HS-27A (cell line): ENCODE measurements around the gene S100A6.
"Not testable (repeated sequence)": the region's sequence is repeated elsewhere in the genome, so short reads cannot be mapped to it uniquely, and the experiment has no call there.

ENCODE experiments used
- DNase-seq: peaks from one replicate; pipeline ENCODE4 v3.0.0-alpha.2; 2012; ENCODE audit warnings: low read depth, missing footprints

Gene S100A6

DNA sequence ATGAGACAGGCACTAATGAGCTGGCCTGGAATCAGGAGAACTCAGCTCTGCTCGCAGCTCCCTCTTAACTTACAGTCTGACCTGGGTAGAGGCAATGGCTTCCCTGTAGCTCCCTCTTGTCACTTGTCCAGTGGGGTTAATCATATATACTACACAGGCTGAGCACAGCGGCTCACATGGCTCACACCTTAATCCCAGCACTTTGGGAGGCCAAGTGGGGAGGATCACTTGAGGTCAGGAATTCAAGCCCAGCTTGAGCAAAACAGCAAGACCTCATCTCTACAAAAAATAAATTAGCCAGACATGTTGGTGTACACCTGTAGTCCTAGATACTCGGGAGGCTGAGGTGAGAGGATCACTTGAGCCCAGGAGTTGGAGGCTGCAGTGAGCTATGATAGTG, 4.2 kb downstream of the S100A6 start:
- DNase-seq: no peak

DNA sequence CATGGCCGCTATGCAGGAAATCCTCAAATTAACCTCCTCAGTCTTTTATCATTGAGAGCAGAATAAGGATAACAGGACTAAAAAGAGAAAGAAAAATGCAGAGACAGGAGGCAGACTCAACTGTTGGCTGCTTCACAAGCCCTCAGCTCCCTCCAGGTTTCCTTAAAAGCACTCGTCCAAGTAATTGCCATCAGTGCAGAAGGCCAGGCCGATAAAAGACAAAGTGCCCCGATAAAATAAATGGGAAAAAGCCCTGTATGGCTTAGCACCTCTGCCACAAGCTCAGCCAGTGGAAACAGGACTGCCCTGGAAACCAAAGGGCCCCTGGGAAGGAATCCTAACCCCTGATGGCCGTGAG, 8.1 kb downstream of the S100A6 start:
- no peak for DNase-seq

DNA sequence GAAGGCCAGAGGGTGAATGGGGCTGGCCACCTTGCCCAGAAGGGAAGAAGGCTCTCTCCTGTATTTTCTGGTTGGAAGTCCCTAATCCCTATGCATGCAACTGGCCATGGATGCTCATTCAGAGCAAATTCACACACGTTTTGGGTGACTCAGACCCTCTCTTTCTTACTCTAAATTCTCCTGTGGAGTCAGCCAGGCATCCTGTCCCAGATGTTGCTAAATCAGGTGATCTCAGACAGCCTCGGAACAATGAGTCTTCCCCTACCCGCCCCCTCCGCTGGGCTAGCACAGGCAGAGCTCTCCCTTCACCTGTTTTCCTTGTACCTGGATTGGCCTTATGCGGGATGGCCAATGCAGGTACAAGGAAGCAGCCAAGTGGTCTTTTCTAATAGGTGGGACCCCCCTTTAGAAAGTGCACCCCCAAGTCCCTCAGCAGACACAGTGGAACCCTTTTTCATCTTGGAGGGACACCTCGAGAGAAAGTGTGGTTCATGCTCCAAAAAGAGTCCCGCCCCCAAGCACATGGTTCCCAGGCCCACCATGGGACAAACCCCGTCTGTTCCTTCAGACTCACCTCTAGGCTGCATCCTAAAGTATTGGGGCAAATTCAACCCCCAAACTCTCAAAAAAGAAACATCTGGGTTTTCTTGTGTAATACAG, 8.6 kb downstream of the S100A6 start:
- DNase-seq: no peak

DNA sequence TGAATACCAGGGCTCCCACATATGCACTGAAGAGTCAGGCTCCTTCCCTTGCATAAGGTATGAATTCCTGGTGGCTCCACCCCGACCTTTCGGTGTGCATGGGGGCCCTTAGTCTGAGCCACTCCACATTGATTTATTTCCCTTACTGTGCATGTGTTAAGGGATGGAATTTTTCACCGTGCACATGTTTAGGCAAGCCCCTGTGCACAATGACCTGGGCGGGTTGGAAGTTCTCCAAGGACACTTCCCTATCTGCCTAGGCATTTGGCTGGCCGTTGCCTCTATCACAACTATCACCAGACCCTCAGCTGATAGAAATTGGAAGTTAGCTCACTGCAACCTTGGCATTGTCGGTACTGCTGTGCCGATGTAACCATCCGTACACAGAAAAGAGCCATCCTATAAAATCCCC, 9.7 kb downstream of the S100A6 start:
- DNase-seq: no peak

DNA sequence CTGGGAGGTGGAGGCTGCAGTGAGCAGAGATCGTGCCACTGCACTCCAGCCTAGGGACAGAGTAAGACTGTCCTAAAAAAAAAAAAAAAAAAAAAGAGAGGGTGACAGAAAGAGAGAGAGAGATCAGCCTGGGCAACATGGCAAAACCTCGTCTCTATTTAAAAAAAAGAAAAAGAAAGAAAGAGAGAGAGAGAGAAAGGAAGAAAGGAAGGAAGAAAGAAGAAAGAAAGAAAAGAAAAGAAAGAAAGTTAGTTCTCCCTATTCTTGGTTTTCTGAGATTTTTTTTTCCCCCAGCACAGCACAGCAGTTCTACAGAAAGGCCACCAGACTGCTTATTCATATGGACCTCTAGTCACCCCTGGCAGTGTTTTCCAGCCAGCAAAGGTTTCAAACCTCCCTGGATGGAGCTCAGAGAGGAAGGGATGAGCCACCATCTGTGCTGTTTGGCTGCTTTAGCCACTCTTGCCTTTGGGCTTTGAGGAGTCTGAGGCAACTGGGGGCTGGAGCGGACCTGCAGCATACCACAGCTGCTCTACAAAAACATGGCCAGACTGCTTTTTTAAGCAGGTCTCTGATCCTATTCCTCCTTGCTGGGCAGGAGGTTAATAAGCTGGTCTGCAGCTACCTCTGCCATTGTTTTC, 10.6 kb downstream of the S100A6 start:
- DNase-seq: no peak

DNA sequence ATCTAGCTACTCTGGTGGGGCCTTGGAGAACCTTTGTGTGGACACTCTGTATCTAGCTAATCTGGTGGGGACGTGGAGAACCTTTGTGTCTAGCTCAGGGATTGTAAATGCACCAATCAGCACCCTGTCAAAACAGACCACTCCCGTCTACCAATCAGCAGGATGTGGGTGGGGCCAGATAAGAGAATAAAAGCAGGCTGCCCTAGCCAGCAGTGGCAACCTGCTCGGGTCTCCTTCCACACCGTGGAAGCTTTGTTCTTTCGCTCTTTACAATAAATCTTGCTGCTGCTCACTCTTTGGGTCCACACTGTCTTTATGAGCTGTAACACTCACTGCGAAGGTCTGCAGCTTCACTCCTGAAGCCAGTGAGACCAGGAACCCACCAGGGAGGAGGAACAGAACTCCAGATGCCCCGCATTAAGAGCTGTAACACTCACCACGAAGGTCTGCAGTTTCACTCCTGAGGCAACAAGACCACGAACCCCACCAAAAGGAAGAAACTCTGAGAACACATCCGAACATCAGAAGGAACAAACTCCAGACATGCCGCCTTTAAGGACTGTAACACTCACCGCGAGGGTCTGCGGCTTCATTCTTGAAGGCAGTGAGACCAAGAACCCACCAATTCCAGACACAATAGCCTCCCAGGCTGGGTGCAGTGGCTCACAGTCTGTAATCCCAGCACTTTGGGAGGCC, 13.3 kb downstream of the S100A6 start:
- DNase-seq: not testable (repeated sequence)

DNA sequence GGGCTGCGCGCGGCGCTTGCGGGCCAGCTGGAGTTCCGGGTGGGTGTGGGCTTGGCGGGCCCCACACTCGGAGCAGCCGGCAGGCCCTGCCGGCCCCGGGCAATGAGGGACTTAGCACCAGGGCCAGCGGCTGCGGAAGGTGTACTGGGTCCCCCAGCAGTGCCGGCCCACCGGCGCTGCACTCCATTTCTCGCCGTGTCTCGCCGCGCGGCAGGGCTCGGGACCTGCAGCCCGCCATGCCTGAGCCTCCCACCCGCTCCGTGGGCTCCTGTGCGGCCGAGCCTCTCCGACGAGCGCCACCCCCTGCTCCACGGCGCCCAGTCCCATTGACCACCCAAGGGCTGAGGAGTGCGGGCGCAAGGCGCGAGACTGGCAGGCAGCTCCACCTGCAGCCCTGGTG, 14.0 kb downstream of the S100A6 start:
- not testable (repeated sequence) for DNase-seq

DNA sequence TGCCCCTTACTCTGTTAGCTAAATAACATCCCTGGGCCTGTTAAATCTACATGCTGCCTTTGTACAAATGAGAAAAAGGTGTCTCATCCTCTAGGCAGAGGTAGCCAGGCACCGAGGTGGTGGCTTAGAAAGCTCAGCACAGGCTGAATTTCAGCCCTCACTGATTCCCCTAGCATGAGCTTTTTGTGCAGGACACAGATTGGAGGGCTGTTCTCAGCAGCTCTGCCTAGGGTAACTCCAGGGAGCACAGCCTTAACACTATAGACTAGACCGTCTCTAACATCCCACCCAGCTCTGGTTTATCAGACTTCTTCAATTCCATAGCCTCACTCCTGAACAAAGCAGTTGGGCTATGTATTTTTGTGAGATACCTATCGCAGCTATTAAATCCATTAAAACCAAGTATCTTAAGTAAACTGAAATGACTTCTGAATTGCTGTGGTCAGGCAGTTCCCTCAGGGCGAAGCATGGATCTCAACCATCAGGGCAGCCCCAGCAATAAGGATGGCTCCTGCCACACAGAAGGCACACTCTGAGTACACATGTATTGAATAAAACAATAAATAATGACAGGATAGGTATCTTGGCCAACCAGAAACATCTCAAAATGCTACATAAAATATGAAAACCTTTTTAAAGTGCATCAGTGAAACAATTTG, 14.8 kb downstream of the S100A6 start:
- no peak for DNase-seq

DNA sequence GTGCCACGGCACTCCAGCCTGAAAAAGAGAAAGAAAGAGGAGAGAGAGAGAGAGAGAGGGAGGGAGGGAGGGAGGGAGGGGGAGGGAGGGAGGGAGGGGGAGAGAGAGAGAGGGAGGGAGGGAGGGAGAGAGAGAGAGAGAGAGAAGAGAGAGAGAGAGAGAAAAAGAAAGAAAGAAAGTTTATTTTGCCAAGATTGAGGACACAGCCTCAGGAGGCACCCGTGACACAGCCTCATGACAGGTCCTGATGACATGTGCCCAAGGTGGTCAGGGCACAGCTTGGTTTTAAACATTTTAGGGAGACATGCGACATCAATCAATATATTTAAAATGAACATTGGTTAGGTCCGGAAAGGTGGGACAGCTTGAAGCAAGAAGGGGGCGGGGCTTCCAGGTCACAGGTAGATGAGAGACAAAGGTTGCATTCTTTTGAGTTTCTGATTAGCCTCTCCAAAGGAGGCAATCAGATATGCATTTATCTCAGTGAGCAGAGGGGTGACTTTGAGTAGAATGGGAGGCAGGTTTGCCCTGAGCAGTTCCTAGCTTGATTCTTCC, 15.6 kb downstream of the S100A6 start:
- DNase-seq: not testable (repeated sequence)

DNA sequence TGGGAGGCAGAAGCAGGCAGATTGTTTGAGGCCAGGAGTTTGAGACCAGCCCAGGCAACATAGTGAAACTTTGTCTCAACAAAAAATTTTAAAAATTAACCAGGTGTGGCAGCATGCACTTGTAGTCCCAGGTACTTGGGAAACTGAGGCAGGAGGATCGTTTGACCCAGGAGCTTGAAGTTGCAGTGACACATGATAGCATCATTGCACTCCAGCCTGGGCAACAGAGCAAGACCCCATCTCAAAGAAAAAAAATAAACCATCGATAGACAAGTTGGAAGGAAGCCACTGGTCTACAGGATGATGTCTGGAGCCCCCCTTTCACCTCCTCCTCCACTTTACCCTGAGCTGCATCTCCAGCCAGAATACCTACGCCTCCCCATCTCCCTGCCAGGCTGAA, 16.5 kb downstream of the S100A6 start:
- no peak for DNase-seq

DNA sequence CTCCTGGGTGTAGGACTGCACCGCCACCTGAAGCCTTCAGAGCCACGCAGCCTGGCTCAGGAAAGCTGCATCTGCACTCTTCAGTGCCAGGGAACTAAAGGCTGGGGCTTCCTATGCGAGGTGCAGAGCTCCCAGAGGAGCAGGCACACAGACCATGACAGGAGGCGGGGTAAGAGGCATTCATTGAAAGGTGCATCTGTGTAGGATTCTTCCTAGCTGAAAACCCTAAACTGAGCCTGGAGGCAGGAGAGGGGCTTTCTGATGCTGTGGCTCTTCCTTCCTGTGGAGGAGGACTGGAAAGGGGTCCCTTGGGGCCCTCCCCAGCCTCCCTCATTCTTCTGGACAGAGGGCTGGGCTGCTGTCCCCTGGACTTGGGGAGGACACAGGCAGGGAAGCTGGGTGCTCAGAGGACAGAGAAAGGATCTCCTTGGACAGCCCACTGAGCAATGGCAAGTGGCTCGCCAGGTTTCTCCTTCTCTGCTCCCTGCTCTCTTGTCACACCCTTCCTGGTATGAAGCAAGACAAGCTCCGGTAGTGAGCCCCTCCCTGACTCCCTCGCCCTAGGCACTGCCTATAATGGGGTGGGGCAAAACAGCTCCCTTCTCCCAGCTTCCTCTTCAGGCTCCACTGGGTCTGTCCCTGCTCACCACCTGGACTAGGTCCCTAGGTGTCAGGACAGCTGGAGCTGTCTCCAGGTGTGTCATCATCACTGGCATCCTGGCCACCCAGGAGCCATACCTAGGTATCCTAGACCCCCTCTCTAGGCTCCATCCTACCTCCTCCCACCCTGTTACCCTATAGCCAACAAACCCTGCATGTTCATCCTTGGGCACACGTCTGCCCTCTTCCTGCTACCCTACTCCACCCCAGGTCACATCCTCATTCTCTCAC, 20.0 kb downstream of the S100A6 start:
- no peak for DNase-seq

DNA sequence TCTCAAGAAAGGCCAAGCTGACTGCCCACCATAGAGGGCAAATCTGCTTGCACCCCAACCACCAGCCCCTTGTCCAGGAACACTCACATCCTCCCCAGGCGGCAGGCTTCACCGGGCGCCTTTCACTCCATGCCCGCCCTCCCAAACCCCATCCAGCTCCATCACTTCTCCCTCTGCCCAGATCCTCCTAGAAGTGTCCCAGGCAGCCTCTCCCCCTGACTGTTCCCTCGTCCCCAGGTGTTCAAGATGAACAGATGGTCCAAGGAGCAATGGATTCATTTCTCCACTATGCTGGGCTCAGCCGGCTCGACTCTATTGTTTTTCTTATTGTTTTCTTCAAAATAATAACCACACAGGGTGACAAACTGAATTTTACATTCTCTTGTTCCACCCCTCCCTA, 22.1 kb downstream of the S100A6 start:
- no peak for DNase-seq

DNA sequence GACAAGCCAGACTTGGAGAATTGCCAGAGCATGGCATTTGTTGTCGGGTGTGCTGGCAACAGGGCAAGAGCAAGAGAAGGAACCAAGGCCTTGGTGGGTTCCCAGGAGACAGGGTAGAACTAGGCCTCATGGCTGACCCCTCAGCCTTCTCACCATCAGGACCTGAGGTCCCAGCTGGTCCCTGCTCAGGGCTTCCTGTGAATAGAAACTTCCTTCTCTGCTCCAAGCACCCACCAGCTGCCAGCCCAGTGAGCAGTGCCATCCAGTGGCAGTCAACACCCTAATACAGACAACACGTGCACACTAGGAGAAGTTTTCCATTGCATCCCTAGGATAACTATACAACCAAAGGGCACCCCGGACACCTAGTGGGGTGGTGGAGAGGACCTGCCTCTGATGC, 22.8 kb downstream of the S100A6 start:
- DNase-seq: no peak

DNA sequence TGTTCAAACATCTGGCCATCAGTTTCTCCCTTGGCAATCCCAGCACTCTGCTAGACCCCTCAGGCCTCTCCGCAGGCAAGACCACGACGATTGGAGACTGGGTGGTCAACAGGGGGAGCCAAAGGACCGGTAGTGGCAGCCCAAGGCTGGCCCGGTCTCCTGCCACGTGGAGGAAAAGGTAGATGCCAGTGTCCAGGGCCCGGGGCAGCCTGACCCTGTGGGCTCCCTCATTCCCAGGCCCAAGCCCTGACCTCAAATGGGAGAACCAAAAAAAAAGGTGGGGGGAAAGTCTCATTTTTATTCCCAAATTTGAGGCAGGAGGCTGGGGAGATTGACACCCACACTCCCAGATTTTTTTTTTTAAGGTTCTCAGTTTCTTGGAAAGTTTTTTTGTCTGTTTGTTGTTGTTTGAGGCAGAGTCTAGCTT, 24.8 kb downstream of the S100A6 start:
- no peak for DNase-seq

DNA sequence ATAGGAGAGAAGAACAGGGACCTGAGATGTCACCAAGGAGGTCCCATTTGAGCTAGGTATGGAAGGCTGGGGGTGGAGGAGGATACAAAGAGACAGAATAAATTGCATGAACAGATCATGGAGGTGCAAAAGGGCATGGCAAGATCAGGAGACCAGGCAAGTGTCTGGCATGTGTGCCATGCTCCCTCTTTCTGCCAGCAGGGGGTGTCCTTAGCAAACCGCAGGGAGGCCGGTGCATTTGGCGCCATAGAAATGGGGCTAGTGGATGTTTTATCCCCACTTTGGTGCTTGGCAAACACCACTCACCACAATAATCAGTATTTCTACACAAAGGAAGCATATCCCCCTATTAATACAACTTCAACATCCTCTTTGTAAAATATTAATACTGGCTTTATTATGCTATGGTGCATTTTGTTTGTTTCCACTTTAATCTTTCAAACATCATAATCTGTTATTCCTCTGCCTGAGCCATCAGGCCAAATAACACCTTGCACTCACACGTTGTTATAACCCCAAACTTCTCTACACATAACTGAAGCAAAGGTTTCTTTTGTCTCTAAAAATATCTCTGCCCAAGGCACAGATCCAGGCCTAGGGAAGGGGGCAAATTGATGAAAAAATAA, 25.9 kb downstream of the S100A6 start:
- DNase-seq: no peak

DNA sequence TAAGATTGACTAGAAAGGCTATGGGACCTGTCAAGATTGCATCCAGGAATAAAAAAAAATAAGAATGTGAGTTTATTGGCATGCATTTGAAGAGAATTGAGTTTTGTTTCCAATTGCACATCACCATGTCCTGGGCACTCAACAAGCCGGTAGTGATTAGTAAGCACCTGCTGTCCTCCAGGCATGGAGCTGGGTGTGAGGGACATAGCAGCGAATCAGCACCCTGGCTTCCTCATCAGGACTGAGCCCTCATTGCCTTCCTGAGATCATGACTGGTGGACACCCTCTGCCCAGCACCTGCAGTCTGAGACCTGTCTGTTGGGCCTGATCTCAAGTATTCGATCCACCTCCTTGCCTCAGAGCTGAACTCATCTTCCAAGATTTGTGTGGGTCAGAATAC, 26.8 kb downstream of the S100A6 start:
- no peak for DNase-seq

DNA sequence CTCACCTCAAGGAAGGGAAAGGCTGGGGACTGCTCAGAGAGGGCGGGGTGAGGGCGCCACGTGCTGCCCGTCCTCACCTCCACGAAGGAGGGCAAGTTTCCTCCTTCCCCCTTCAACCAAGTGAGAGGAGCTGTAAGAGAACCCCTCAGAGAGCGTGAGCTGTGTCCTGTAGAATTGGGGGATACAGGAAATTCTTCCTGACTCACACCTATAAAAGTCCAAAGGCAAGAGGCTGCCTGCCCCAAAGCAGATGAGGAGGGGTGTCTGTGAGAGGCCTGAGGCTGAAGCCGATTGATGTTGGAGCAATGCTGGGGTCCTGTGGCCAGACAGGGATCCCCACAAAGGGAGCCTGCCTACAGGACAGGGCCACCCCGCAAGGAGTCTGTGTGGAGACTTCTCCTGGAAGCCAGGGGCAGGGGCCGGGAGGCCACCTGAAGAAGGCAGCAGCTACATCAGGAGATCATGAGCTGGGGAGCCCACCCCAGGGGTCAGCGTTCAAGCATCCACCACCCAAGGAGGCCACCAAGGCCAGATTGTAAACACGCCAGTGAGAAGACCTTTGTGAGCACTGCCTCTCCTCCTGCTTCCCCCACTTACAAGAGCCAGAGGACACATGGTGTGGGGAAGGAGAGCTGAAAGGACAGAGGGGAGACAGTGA, 27.7 kb downstream of the S100A6 start:
- no peak for DNase-seq

DNA sequence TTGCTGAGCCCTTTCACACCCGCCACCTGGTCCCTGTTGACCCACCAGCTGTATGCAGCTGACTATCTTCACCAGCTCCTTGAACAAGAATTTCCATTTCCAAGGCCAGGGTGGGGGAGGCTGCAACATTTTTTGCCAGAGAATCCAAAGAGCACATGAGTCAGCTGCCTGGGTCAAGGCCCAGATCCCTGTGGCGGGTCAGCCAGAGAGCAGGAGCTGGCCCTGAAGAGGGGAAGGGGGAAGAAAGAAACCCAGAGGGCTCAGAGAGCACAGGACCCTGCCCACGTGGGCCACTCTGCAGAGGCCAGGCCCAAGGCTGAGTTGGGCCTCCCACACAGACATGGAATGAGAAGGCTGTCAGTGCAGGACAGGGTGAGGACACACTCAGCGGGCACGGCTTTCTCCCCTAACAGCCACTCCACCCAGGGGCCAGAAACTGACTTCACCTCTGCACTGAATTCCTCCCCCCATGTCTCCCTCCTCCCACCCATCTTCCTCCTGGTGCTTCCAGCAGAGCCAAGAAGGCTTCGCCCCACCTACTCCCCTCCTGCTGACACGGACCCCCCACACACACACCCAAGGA, 28.9 kb downstream of the S100A6 start:
- DNase-seq: peak; percentile 52

DNA sequence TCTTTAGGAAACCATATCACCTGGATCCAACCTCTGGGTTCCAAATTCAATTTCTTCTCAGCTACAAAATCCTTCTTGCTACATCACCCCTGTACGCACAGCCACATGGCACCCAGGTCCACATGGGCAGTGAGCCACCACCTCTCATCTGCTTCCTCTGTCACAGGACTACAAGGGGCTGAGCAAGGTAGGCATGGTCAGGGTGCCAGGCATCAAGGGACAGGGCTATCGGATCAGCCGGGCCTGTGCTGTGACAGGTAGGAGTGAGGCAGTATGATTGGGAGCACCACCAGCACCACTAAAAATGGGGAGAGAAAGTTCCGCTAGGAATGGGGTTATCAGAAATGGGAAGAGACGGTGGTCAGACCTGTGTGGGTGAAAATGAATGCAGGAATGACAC, 29.4 kb downstream of the S100A6 start:
- no peak for DNase-seq

DNA sequence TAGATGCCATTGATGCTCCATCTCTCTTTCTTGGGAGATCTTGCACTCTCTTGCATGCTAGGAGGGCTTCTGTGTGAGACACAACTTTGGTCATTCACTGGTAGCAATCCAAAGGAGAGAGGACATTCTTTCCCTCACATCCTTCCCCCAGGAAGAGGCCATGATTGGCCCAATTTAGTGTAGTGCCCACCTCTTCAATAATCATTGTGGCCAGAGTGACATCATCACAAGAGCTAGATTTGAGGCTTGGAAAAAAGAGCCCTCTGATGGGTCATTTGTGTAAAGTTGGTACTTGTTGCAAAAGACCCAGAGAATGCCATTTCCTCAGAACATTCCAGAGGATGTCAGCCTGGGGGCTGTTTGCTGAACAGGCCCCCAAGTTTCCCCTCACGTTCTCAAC, 30.2 kb downstream of the S100A6 start:
- no peak for DNase-seq
